ENCODE results near the gene ELOVL7. TPM values are rescaled to one million over a fixed set of nuclear protein-coding genes. Genes with fewer than 3 reads are reported as not detected.
A peak's percentile ranks its signal among the peaks of the same experiment; 100 is the strongest.
"Not testable (repeated sequence)": the region's sequence is repeated elsewhere in the genome, so short reads cannot be mapped to it uniquely, and the experiment has no call there.

ELOVL7 gene
- total RNA-seq, 1 donor from 2014 or later: 22.1 TPM

GRCh38 chr5:60738461-60738860 is 105.6 kb downstream of the ELOVL7 start:
- H3K27me3 ChIP-seq (ENCODE audit: control insufficient read depth, insufficient read depth, low read length): no peaks in the 10 kb centered on the region
- FAIRE-seq (peak; percentile 23), DNase-seq (ENCODE audit: low read depth) (no peak)
- TF ChIP-seq CTCF (IDR thresholded peaks at IDR 0.05; ENCODE audit: insufficient read depth, low read length, severe bottlenecking): no peak
- no peak overlapping the region for H3K4me3 ChIP-seq (ENCODE audit: low read depth, low read length)
- no peaks in the 10 kb centered on the region for H3K36me3 ChIP-seq (ENCODE audit: control insufficient read depth, insufficient read depth, low read length)

- FAIRE-seq; DNase-seq (ENCODE audit: low read depth); H3K4me3 ChIP-seq (ENCODE audit: low read depth, low read length); H3K27me3 ChIP-seq (ENCODE audit: control insufficient read depth, insufficient read depth, low read length); H3K36me3 ChIP-seq (ENCODE audit: control insufficient read depth, insufficient read depth, low read length): not testable (repeated sequence)
Measured at GRCh38 chr5:60730858-60731257, 113.2 kb downstream of the ELOVL7 start.

DNA sequence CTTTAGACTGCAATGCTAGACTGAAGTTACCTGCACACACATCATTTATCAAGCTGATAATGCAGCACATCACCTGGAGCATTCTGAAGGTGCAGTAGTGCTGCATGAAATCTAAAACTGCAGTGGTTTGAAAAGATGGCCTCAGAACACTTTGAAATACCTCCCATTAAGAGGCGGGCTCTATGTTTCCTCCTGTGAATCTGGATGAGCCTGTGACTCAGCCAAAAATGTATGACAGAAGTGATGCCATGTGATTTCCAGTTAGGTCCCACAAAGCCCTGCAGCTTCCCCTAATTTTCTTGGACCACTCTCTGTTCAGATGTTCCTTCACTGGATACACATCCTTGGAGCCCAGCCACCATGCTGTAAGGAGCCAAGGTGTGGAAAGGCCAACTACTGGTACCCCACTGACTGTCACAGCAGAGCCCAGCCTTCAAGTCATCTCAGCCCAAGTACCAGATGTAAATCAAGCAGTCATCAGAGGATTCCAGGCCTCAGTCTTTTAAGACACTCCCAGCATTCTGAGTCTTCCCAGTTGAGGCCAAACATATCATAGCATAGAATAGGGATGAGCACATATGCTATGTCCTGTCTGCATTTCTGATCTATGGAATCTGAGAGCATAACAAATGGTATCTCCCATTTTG is 116.9 kb downstream of the ELOVL7 start:
- DNase-seq (ENCODE audit: low read depth) (no peak), FAIRE-seq (peak; percentile 92)
- H3K36me3 ChIP-seq (ENCODE audit: control insufficient read depth, insufficient read depth, low read length): no peaks in the 10 kb centered on the region
- no peaks in the 10 kb centered on the region for H3K27me3 ChIP-seq (ENCODE audit: control insufficient read depth, insufficient read depth, low read length)
- TF ChIP-seq CTCF (IDR thresholded peaks at IDR 0.05; ENCODE audit: insufficient read depth, low read length, severe bottlenecking): no peak
- no peak overlapping the region for H3K4me3 ChIP-seq (ENCODE audit: low read depth, low read length)

GRCh38 chr5:60724126-60724525 is 119.9 kb downstream of the ELOVL7 start:
- no peak for FAIRE-seq
- TF ChIP-seq CTCF (IDR thresholded peaks at IDR 0.05; ENCODE audit: insufficient read depth, low read length, severe bottlenecking): no peak
- no peaks in the 10 kb centered on the region for H3K27me3 ChIP-seq (ENCODE audit: control insufficient read depth, insufficient read depth, low read length)

GRCh38 chr5:60722416-60722815 is 121.7 kb downstream of the ELOVL7 start:
- TF ChIP-seq CTCF (IDR thresholded peaks at IDR 0.05; ENCODE audit: insufficient read depth, low read length, severe bottlenecking): no peak
- FAIRE-seq: no peak
- Histone ChIP-seq H3K36me3 (ENCODE audit: control insufficient read depth, insufficient read depth, low read length) (no peaks in the 10 kb centered on the region), H3K27me3 (ENCODE audit: control insufficient read depth, insufficient read depth, low read length) (no peaks in the 10 kb centered on the region), H3K4me3 (ENCODE audit: low read depth, low read length) (no peak overlapping the region)
- no peak for DNase-seq (ENCODE audit: low read depth)

More at GRCh38 chr5:60724126-60724525, 119.9 kb downstream of the ELOVL7 start:
- no peak overlapping the region for H3K4me3 ChIP-seq (ENCODE audit: low read depth, low read length)
- H3K36me3 ChIP-seq (ENCODE audit: control insufficient read depth, insufficient read depth, low read length): no peaks in the 10 kb centered on the region
- no peak for DNase-seq (ENCODE audit: low read depth)

DNA sequence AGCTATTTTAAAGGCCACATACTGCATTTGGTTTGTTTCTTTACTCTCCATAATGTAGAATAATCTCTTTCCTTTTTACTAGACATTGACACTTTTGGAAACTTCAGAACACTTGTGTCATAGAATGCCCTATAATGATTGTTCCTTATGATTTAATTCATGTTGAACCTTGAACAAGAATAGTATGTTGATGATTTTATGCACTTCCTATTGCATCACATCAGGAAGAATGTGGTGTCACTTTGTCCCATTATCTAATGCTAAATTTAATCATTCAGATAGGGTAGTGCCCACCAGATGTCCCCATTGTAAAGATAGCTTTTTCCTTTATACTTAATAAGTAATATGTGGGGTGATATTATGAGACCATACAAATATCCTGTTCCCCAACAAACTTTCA is 124.7 kb downstream of the ELOVL7 start:
- Histone ChIP-seq H3K36me3 (ENCODE audit: control insufficient read depth, insufficient read depth, low read length) (no peaks in the 10 kb centered on the region), H3K4me3 (ENCODE audit: low read depth, low read length) (no peak overlapping the region), H3K27me3 (ENCODE audit: control insufficient read depth, insufficient read depth, low read length) (no peaks in the 10 kb centered on the region)
- FAIRE-seq: no peak
- no peak for DNase-seq (ENCODE audit: low read depth)
- no peak for TF ChIP-seq CTCF (IDR thresholded peaks at IDR 0.05; ENCODE audit: insufficient read depth, low read length, severe bottlenecking)

All from bronchial epithelial cell (primary cell).